ENCODE measurements around the gene KLHDC3. TPM values are rescaled to one million over a fixed set of nuclear protein-coding genes. Genes with fewer than 3 reads are reported as not detected.

Gene KLHDC3
- total and polyA plus RNA-seq, 2 donors (not counting 1 experiment from before 2014, with no cell fraction given): 54.0 to 54.5 TPM

- no peaks in the 10 kb centered on the region for H3K9me3 ChIP-seq (ENCODE audit: control insufficient read depth, insufficient read depth, low read depth, low read length)
- H3K27ac ChIP-seq (ENCODE audit: insufficient read depth, low read length): no peak overlapping the region
- no peaks in the 10 kb centered on the region for H3K27me3 ChIP-seq (ENCODE audit: control insufficient read depth, insufficient read depth, low read length)
- peaks cover 32% of the 10 kb centered on the region for H3K79me2 ChIP-seq (ENCODE audit: control insufficient read depth, insufficient read depth, low read length)
- no peak overlapping the region for H3K4me3 ChIP-seq (replicated peaks in 1 of 4; ENCODE audit: control extremely low read depth in 1 of 4, insufficient read depth in 1 of 4, low read depth in 3 of 4, low read length in 4 of 4)
- peaks cover 29% of the 10 kb centered on the region for H3K36me3 ChIP-seq (ENCODE audit: control insufficient read depth, insufficient read depth, low read length)
- peaks cover 8% of the 10 kb centered on the region for H3K4me1 ChIP-seq (ENCODE audit: control insufficient read depth, extremely low read depth, insufficient read depth, low read length)
- H3K4me2 ChIP-seq (ENCODE audit: extremely low read depth, insufficient read depth, low read length): no peak overlapping the region
- no peaks in the 10 kb centered on the region for H4K20me1 ChIP-seq (ENCODE audit: control insufficient read depth, extremely low read depth, insufficient read depth, low read length)
- H2AFZ ChIP-seq (ENCODE audit: low read length): no peak overlapping the region
- H3K9ac ChIP-seq (ENCODE audit: insufficient read depth, low read length): no peak overlapping the region
- DNase-seq (ENCODE audit: low read depth in 2 of 2): no peak
- TF ChIP-seq EZH2 (IDR thresholded peaks at IDR 0.05; ENCODE audit: low read length, missing control alignments): no peak
- TF ChIP-seq CTCF (conservative IDR thresholded peaks at IDR 0.05 in 1 of 2, IDR thresholded peaks at IDR 0.05 in 1 of 2; ENCODE audit: low read depth in 1 of 2, low read length in 2 of 2): no peak
These were observed 10.4 kb downstream of the KLHDC3 start for GRCh38 chr6:43024436-43024835.

- Histone ChIP-seq H3K4me1 (ENCODE audit: control insufficient read depth, extremely low read depth, insufficient read depth, low read length) (no peaks in the 10 kb centered on the region), H2AFZ (ENCODE audit: low read length) (no peak overlapping the region), H3K4me3 (replicated peaks in 1 of 4; ENCODE audit: control extremely low read depth in 1 of 4, insufficient read depth in 1 of 4, low read depth in 3 of 4, low read length in 4 of 4) (no peak overlapping the region), H3K27me3 (ENCODE audit: control insufficient read depth, insufficient read depth, low read length) (no peaks in the 10 kb centered on the region), H4K20me1 (ENCODE audit: control insufficient read depth, extremely low read depth, insufficient read depth, low read length) (no peaks in the 10 kb centered on the region), H3K27ac (ENCODE audit: insufficient read depth, low read length) (no peak overlapping the region), H3K36me3 (ENCODE audit: control insufficient read depth, insufficient read depth, low read length) (peaks cover 21% of the 10 kb centered on the region), H3K9ac (ENCODE audit: insufficient read depth, low read length) (no peak overlapping the region), H3K4me2 (ENCODE audit: extremely low read depth, insufficient read depth, low read length) (no peak overlapping the region), H3K9me3 (ENCODE audit: control insufficient read depth, insufficient read depth, low read depth, low read length) (no peaks in the 10 kb centered on the region), H3K79me2 (ENCODE audit: control insufficient read depth, insufficient read depth, low read length) (peaks cover 32% of the 10 kb centered on the region)
- no peak for DNase-seq (ENCODE audit: low read depth in 2 of 2)
- TF ChIP-seq CTCF (conservative IDR thresholded peaks at IDR 0.05 in 1 of 2, IDR thresholded peaks at IDR 0.05 in 1 of 2; ENCODE audit: low read depth in 1 of 2, low read length in 2 of 2) (no peak), EZH2 (IDR thresholded peaks at IDR 0.05; ENCODE audit: low read length, missing control alignments) (no peak)
These were observed 12.3 kb downstream of the KLHDC3 start for GRCh38 chr6:43026365-43026764.

- no peak for DNase-seq (ENCODE audit: low read depth in 2 of 2)
- H3K4me3 ChIP-seq (replicated peaks in 1 of 4; ENCODE audit: control extremely low read depth in 1 of 4, insufficient read depth in 1 of 4, low read depth in 3 of 4, low read length in 4 of 4): no peak overlapping the region
- H3K4me1 ChIP-seq (ENCODE audit: control insufficient read depth, extremely low read depth, insufficient read depth, low read length): no peaks in the 10 kb centered on the region
- H3K36me3 ChIP-seq (ENCODE audit: control insufficient read depth, insufficient read depth, low read length): peaks cover 19% of the 10 kb centered on the region
- H3K9ac ChIP-seq (ENCODE audit: insufficient read depth, low read length): no peak overlapping the region
- H3K27me3 ChIP-seq (ENCODE audit: control insufficient read depth, insufficient read depth, low read length): no peaks in the 10 kb centered on the region
- H2AFZ ChIP-seq (ENCODE audit: low read length): no peak overlapping the region
- no peak overlapping the region for H3K4me2 ChIP-seq (ENCODE audit: extremely low read depth, insufficient read depth, low read length)
- H3K79me2 ChIP-seq (ENCODE audit: control insufficient read depth, insufficient read depth, low read length): peaks cover 10% of the 10 kb centered on the region
- no peak for TF ChIP-seq EZH2 (IDR thresholded peaks at IDR 0.05; ENCODE audit: low read length, missing control alignments)
- TF ChIP-seq CTCF (conservative IDR thresholded peaks at IDR 0.05 in 1 of 2, IDR thresholded peaks at IDR 0.05 in 1 of 2; ENCODE audit: low read depth in 1 of 2, low read length in 2 of 2): no peak
- H3K9me3 ChIP-seq (ENCODE audit: control insufficient read depth, insufficient read depth, low read depth, low read length): no peaks in the 10 kb centered on the region
- H3K27ac ChIP-seq (ENCODE audit: insufficient read depth, low read length): no peak overlapping the region
- no peaks in the 10 kb centered on the region for H4K20me1 ChIP-seq (ENCODE audit: control insufficient read depth, extremely low read depth, insufficient read depth, low read length)
These were observed 15.1 kb downstream of the KLHDC3 start for GRCh38 chr6:43029120-43029519.
